HepG2 (cell line): ENCODE data around the gene SMAD6.

ENCODE experiments used
- BHLHE40 ChIP-seq: IDR thresholded peaks from 2 replicates; pipeline ENCODE4 v1.6.1; 2011; ENCODE audit warnings: low read length, improper control_type of control experiment
- CBX5 ChIP-seq: sonication (generic); formaldehyde crosslinking; IDR thresholded peaks from 2 replicates; pipeline ENCODE4 v1.4.0; 2020; ENCODE audit warnings: missing genetic modification reagents, borderline replicate concordance
- IRF2 ChIP-seq: IDR thresholded peaks from 2 replicates; pipeline ENCODE4 v1.6.1; 2018; ENCODE audit warnings: missing genetic modification reagents, missing compliant biosample characterization
- PHF8 ChIP-seq: sonication (generic); formaldehyde crosslinking; IDR thresholded peaks from 2 replicates; pipeline ENCODE4 v1.5.0; 2020; ENCODE audit warnings: missing genetic modification reagents
- RBAK ChIP-seq: sonication (generic); formaldehyde crosslinking; IDR thresholded peaks from 2 replicates; pipeline ENCODE4 v1.5.1; 2020; ENCODE audit warnings: mild to moderate bottlenecking, missing genetic modification reagents
- RFXAP ChIP-seq: sonication (generic); formaldehyde crosslinking; IDR thresholded peaks from 2 replicates; pipeline ENCODE4 v1.4.0; 2020; ENCODE audit warnings: missing genetic modification reagents, borderline replicate concordance
- ZBTB21 ChIP-seq: sonication (generic); formaldehyde crosslinking; IDR thresholded peaks from 2 replicates; pipeline ENCODE4 v1.4.0; 2020; ENCODE audit warnings: missing genetic modification reagents
- ZBTB33 ChIP-seq: sonication (generic); formaldehyde crosslinking; IDR thresholded peaks from 2 replicates; pipeline ENCODE4 v1.4.0; 2020; ENCODE audit warnings: missing genetic modification reagents
- ZFX ChIP-seq: sonication (generic); formaldehyde crosslinking; IDR thresholded peaks from 2 replicates; pipeline ENCODE4 v1.4.0; 2020; ENCODE audit warnings: mild to moderate bottlenecking, low read depth, missing genetic modification reagents, moderate library complexity
- ZMYM3 ChIP-seq: sonication (generic); formaldehyde crosslinking; IDR thresholded peaks from 2 replicates; pipeline ENCODE4 v1.5.1; 2020; ENCODE audit warnings: mild to moderate bottlenecking, missing genetic modification reagents
- ZNF264 ChIP-seq: sonication (generic); formaldehyde crosslinking; IDR thresholded peaks from 2 replicates; pipeline ENCODE4 v1.4.0; 2020; ENCODE audit warnings: missing genetic modification reagents
- ZNF564 ChIP-seq: sonication (generic); formaldehyde crosslinking; IDR thresholded peaks from 2 replicates; pipeline ENCODE4 v1.8.1; 2023; ENCODE audit warnings: mild to moderate bottlenecking, missing genetic modification reagents
- TF ChIP-seq, protein P1 (sequence below): sonication (generic); formaldehyde crosslinking; IDR thresholded peaks from 2 replicates; pipeline ENCODE4 v1.5.0; 2020; ENCODE audit warnings: mild to moderate bottlenecking, missing genetic modification reagents, moderate library complexity

DNA sequence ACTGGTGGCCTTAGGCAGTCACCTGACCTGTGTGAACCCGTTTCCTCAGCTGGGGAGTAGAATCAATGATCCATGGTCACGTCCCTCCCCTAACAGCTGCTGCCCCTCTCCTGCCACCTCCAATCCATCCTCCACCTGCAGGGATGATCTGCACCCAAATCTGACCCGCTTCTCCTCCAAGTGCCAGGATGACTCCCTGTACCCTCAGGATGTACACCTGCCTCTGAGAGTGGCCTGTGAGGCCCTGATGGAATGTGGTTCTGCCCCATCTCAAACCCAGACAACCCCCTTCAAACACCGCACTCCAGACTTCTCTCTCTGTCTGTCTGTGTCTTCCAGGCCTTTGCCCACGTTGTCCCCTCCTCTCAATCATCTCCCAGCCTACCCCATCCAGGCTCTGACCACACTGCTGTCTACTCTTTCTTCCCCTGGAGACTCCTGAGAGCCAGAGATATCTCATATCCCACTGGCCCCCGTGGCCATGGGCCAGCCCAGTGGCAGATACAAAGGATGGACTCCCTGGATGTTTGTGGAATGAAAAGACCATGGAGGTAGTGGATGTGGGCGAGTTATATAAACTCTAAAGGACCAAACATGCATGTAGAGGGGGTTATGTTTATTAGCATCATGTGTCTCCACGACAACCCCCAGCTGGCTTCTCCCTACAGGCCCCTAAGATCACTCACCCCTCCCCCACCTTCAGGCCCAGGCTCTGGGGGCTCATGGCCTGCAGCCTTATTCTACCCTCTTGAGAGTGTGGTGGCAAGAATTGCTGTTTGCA lies 84.9 kb downstream of the SMAD6 start:
- TF ChIP-seq IRF2 (no peak), ZBTB21 (CRISPR knock-in tag) (no peak), ZNF564 (CRISPR knock-in tag) (no peak), ZNF264 (no peak), RBAK (no peak), ZBTB33 (CRISPR knock-in tag) (no peak), PHF8 (CRISPR knock-in tag) (no peak), ZMYM3 (no peak), ZFX (no peak), CBX5 (CRISPR knock-in tag) (no peak), BHLHE40 (no peak), RFXAP (CRISPR knock-in tag) (no peak)
- TF ChIP-seq, protein P1, sequence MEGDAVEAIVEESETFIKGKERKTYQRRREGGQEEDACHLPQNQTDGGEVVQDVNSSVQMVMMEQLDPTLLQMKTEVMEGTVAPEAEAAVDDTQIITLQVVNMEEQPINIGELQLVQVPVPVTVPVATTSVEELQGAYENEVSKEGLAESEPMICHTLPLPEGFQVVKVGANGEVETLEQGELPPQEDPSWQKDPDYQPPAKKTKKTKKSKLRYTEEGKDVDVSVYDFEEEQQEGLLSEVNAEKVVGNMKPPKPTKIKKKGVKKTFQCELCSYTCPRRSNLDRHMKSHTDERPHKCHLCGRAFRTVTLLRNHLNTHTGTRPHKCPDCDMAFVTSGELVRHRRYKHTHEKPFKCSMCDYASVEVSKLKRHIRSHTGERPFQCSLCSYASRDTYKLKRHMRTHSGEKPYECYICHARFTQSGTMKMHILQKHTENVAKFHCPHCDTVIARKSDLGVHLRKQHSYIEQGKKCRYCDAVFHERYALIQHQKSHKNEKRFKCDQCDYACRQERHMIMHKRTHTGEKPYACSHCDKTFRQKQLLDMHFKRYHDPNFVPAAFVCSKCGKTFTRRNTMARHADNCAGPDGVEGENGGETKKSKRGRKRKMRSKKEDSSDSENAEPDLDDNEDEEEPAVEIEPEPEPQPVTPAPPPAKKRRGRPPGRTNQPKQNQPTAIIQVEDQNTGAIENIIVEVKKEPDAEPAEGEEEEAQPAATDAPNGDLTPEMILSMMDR, result no peak
